Choroid plexus epithelial cell (primary cell): ENCODE data around the gene EXD3.
A peak's percentile ranks its signal among the peaks of the same experiment; 100 is the strongest.

Experiments
- DNase-seq: peaks from one replicate; pipeline ENCODE4 v3.0.0-alpha.2; 2010; ENCODE audit warnings: low read depth
- H3K4me3 ChIP-seq: 2 replicates; pipeline ENCODE4 v1.5.1; 2011; ENCODE audit warnings: low read depth, mild to moderate bottlenecking, control low read depth, low read length, moderate library complexity
- TF ChIP-seq, protein P1 (sequence below): conservative IDR thresholded peaks from 2 replicates; pipeline ENCODE4 v1.5.1; 2011; ENCODE audit warnings: low read depth, mild to moderate bottlenecking, control low read depth, inconsistent platforms, low read length, moderate library complexity

The EXD3 gene

DNA sequence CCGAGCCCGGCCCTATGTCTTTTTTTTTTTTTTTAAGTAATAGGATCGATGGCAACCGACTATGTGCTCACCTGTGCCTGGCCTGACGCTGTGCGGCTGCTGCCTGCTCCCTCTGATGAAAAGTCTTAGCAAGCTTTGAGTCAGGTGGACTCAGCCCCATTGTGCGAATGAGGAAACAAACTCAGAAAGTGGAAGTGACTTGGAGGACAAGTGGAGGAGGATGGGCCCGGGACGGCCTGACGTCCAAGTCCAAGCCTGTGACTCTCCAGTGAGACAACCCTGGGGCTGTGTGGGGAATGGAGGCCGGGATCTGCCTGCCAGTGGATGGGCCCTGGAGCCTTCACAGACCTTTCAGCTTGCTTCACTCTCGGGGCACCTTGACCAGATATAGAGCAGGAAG lies 57.9 kb downstream of the EXD3 start:
- no peak for DNase-seq
- TF ChIP-seq, protein P1, sequence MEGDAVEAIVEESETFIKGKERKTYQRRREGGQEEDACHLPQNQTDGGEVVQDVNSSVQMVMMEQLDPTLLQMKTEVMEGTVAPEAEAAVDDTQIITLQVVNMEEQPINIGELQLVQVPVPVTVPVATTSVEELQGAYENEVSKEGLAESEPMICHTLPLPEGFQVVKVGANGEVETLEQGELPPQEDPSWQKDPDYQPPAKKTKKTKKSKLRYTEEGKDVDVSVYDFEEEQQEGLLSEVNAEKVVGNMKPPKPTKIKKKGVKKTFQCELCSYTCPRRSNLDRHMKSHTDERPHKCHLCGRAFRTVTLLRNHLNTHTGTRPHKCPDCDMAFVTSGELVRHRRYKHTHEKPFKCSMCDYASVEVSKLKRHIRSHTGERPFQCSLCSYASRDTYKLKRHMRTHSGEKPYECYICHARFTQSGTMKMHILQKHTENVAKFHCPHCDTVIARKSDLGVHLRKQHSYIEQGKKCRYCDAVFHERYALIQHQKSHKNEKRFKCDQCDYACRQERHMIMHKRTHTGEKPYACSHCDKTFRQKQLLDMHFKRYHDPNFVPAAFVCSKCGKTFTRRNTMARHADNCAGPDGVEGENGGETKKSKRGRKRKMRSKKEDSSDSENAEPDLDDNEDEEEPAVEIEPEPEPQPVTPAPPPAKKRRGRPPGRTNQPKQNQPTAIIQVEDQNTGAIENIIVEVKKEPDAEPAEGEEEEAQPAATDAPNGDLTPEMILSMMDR = no peak

DNA sequence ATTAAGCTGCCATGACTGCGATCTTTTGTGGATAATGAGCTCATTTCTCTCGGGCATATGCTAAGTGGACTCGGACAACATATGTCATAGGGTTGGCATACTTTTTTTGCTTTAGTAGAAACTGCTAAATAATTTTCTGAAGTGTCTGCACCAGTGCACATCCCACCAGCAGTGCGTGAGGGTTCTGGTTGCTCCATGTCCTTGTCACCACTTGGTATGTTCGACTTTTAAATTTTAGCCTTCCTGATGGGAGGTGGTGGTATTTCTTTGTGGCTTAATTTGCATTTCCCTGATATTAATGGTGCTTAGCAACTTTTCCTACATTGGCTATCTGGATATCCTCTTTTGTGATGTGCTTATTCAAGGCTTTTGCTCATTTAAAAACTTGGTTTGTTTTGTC lies 63.1 kb downstream of the EXD3 start:
- TF ChIP-seq, protein P1 = no peak
- H3K4me3 ChIP-seq = no peak overlapping the region
- no peak for DNase-seq

More for the DNA sequence above, 57.9 kb downstream of the EXD3 start:
- no peak overlapping the region for H3K4me3 ChIP-seq

DNA sequence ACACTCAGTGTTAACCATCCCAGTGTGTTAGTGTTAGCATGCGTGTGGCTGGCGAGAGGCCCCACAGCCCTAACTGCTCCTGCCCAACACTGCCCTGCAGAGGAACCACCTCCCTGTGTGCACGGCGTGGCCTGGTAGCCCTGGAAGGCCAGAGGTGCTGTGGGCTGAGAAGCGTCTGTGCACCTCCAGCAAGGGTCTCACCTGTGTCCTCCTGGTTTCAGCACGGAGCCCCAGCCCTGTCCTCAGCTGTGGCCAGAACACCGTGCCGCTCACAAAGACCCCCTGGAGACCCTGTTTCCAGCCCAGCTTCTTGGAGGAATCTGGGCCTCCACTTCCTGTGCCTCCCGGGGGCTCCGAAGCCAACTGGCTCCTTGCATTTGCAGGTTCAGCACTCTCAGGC lies 64.8 kb downstream of the EXD3 start:
- DNase-seq = no peak
- TF ChIP-seq, protein P1 = no peak
- no peak overlapping the region for H3K4me3 ChIP-seq

DNA sequence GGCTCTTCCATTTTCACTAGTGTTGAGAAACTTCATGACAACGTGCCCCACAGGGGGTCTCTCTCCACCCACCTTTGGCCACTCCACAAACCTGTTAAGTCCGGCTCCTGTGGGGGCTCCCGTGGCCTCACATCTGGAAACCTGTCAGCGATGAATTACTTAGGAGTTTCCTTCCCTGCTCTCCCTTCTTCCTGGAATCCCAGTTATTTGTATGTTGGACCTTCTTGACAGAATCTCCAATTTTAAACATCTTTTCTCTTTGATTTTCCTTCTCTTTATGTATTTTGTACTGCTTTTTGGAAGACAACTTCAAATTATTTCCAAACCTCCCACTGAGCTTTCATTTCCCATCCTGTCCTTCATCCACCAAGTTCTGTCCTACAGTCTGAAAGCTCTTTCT lies 65.8 kb downstream of the EXD3 start:
- TF ChIP-seq, protein P1 = no peak
- DNase-seq = peak; percentile 13
- no peak overlapping the region for H3K4me3 ChIP-seq

DNA sequence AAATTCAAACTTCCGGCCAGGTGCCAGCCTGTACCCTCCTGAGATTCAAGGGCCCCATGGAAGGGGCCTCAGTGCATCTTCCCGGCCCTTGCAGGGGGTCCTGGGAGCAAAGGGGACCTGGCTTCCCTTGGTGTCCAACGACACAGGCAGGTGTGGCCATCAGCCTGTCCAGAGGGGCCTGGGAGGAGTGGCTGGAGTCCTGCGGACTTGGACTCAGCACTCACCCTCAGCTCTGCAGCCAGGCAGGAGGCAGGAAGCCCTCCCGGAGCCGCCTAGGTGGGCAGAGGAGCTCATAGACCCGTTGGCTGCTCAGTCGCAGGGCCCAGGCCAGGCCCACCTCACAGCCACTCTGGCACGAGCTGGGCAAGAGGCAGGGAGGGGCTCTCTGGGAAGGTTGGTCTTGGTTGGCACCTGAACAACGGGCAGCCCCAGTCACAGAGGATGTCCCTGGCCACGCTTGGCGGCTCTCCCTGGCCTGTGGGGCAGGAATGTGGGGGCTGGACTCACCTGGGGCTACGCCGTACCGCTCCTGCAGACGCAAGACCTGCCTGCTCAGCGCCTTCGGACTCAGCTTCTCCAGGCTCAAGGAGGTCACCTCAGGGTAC lies 67.1 kb downstream of the EXD3 start:
- no peak overlapping the region for H3K4me3 ChIP-seq

GRCh38 chr9:137354845-137355760 lies 67.9 kb downstream of the EXD3 start:
- no peak for DNase-seq
- no peak overlapping the region for H3K4me3 ChIP-seq
- TF ChIP-seq, protein P1 = no peak

More for the DNA sequence above, 67.1 kb downstream of the EXD3 start:
- DNase-seq = no peak
- TF ChIP-seq, protein P1 = no peak
